ENCODE measurements around the gene IGSF1. TPM values are rescaled to one million over a fixed set of nuclear protein-coding genes. Genes with fewer than 3 reads are reported as not detected.

The IGSF1 gene
- total and polyA plus RNA-seq, 10 donors = 0.02 to 0.13 TPM; not detected in 8

DNA sequence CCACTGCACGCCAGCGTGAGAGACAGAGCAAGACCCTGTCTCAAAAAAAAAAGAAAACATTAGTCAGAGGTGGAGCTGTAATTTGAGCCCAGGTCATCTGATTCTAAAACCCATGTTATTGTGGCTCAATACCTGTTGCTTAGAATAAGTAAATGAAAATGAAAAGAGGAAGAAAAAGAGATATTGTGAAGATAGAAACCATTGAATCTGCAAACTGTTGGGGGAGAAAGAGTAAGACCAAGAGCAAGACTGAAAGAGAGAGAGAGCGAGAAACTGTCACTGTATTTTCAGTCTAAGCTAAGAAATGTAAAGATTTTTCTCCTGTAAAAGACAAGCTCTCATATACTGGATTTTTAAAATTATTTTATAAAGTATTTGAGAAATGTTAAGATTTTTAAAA is 9.7 kb upstream of the IGSF1 start:
- H3K36me3 ChIP-seq = no peaks in the 10 kb centered on the region
- intact Hi-C loops (cut with DNase I; ENCODE audit: low total_unique reads) = no loop called here
- no peaks in the 10 kb centered on the region for H3K9me3 ChIP-seq
- WGBS, 5 donors = 68 to 93% (median 80%) methylated on average over 3 of the region's 3 CpGs
- H3K4me3 ChIP-seq = no peak overlapping the region
- H3K4me1 ChIP-seq = no peaks in the 10 kb centered on the region
- TF ChIP-seq, protein P1, sequence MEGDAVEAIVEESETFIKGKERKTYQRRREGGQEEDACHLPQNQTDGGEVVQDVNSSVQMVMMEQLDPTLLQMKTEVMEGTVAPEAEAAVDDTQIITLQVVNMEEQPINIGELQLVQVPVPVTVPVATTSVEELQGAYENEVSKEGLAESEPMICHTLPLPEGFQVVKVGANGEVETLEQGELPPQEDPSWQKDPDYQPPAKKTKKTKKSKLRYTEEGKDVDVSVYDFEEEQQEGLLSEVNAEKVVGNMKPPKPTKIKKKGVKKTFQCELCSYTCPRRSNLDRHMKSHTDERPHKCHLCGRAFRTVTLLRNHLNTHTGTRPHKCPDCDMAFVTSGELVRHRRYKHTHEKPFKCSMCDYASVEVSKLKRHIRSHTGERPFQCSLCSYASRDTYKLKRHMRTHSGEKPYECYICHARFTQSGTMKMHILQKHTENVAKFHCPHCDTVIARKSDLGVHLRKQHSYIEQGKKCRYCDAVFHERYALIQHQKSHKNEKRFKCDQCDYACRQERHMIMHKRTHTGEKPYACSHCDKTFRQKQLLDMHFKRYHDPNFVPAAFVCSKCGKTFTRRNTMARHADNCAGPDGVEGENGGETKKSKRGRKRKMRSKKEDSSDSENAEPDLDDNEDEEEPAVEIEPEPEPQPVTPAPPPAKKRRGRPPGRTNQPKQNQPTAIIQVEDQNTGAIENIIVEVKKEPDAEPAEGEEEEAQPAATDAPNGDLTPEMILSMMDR (IDR thresholded peaks at IDR 0.05 in 8 of 11, conservative IDR thresholded peaks at IDR 0.05 in 3 of 11) = no peak
- no peak for TF ChIP-seq POLR2A (IDR thresholded peaks at IDR 0.05)
- no peak for TF ChIP-seq POLR2AphosphoS5 (IDR thresholded peaks at IDR 0.05)
- H3K27me3 ChIP-seq (replicated peaks in 1 of 7) = peaks cover 0 to 29% (median 0%) of the 10 kb centered on the region in 7 donors
- DNase-seq = no peak
- no peak overlapping the region for H3K27ac ChIP-seq

DNA sequence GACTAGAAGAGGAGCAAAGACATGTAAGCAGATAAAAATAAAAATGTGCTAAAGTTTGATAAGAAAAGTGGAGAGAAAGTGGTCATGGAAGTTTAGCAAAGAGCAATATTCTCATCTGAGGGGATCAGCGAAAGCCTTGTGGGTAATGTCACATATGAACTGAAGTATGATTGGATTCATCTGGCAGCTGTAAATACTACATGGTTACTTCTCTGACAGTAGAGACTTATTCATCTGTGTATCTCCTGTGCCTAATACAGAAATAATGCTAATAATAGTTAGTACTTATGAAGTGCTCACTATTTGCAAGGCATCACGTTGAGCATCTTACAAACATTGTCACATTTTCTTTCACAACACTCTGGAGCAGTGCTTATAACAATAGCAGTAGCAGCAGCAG is 8.9 kb upstream of the IGSF1 start:
- peaks cover 0 to 29% (median 0%) of the 10 kb centered on the region in 7 donors for H3K27me3 ChIP-seq (replicated peaks in 1 of 7)
- DNase-seq = no peak
- H3K9me3 ChIP-seq = no peaks in the 10 kb centered on the region
- WGBS, 5 donors = 62 to 81% (median 67%) methylated on average over 2 of the region's 2 CpGs
- no peak for TF ChIP-seq POLR2AphosphoS5 (IDR thresholded peaks at IDR 0.05)
- TF ChIP-seq, protein P1 (IDR thresholded peaks at IDR 0.05 in 8 of 11, conservative IDR thresholded peaks at IDR 0.05 in 3 of 11) = no peak
- no peak for TF ChIP-seq POLR2A (IDR thresholded peaks at IDR 0.05)
- intact Hi-C loops (cut with DNase I; ENCODE audit: low total_unique reads) = no loop called here
- no peak overlapping the region for H3K27ac ChIP-seq
- H3K4me1 ChIP-seq = no peaks in the 10 kb centered on the region
- H3K4me3 ChIP-seq = no peak overlapping the region
- no peaks in the 10 kb centered on the region for H3K36me3 ChIP-seq

DNA sequence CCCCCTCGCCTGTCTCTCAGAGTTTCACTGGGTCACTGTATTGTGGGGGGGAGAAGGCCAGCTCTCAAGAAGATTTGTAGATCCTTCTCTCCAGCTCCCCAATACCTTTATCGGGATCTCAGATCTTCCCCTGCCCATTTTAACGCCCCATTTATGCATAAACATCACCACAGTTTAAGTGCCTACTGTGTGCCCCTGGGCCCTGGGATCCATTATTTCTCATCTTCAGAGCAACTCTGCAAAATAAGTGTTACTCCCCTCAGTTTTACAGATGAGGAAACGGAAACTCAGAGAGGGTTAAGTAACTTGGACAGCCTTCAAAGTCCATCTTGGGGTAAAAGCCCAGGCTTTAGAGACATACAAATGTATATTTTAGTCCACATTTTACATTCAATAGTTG is 421 bp upstream of the IGSF1 start:
- Histone ChIP-seq H3K9me3 (no peaks in the 10 kb centered on the region), H3K27ac (no peak overlapping the region), H3K36me3 (no peaks in the 10 kb centered on the region), H3K27me3 (replicated peaks in 1 of 7) (peaks cover 0 to 38% (median 11%) of the 10 kb centered on the region in 7 donors), H3K4me3 (no peak overlapping the region), H3K4me1 (no peaks in the 10 kb centered on the region)
- no peak for DNase-seq
- 25 to 65% (median 43%) methylated on average over 3 to 4 of the region's 4 CpGs for WGBS, 5 donors
- intact Hi-C loops (cut with DNase I; ENCODE audit: low total_unique reads) = no loop called here
- TF ChIP-seq, protein P1 (IDR thresholded peaks at IDR 0.05 in 8 of 11, conservative IDR thresholded peaks at IDR 0.05 in 3 of 11) = no peak
- TF ChIP-seq POLR2AphosphoS5 (IDR thresholded peaks at IDR 0.05) (no peak), POLR2A (IDR thresholded peaks at IDR 0.05) (no peak)

DNA sequence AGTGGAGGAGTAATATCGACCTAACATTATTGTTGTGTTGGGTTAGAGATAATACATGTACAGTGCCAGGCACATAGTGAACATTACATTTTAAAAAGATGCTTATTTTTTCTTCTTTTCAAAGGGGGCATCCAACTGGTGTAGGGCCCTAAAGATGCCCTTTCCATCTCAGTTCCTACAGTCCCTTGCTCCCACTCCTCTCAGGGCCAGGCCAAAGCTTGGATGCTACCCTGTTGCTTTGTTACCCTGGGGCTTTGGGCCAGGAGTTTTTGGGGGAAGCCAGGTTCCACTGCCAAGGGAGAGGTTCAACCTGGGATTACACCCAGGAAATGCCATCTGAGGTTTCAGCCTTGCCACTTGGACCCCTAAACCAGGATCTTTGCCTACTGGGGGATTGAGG is 918 bp downstream of the IGSF1 start:
- TF ChIP-seq POLR2A (IDR thresholded peaks at IDR 0.05) (no peak), POLR2AphosphoS5 (IDR thresholded peaks at IDR 0.05) (no peak)
- TF ChIP-seq, protein P1 (IDR thresholded peaks at IDR 0.05 in 8 of 11, conservative IDR thresholded peaks at IDR 0.05 in 3 of 11) = no peak
- peaks cover 0 to 35% (median 11%) of the 10 kb centered on the region in 7 donors for H3K27me3 ChIP-seq (replicated peaks in 1 of 7)
- H3K4me3 ChIP-seq = no peak overlapping the region
- intact Hi-C loops (cut with DNase I; ENCODE audit: low total_unique reads) = no loop called here
- H3K27ac ChIP-seq = no peak overlapping the region
- no peaks in the 10 kb centered on the region for H3K4me1 ChIP-seq
- H3K36me3 ChIP-seq = no peaks in the 10 kb centered on the region
- no peaks in the 10 kb centered on the region for H3K9me3 ChIP-seq
- 72 to 91% (median 77%) methylated on average over 1 of the region's 1 CpG for WGBS, 5 donors
- DNase-seq = no peak
